ENCODE measurements around the gene BICRAL. TPM values are rescaled to one million over a fixed set of nuclear protein-coding genes. Genes with fewer than 3 reads are reported as not detected.

Gene BICRAL
- total and polyA plus RNA-seq, 9 of the 15 experiments (the other 6 are each of a cell fraction or from before 2014, with no cell fraction given) = 1.2 to 11.9 (median 5.6) TPM

- no peak for TF ChIP-seq SREBF1 (IDR thresholded peaks at IDR 0.05; ENCODE audit: borderline replicate concordance, low read depth, low read length)
- TF ChIP-seq, protein P1, sequence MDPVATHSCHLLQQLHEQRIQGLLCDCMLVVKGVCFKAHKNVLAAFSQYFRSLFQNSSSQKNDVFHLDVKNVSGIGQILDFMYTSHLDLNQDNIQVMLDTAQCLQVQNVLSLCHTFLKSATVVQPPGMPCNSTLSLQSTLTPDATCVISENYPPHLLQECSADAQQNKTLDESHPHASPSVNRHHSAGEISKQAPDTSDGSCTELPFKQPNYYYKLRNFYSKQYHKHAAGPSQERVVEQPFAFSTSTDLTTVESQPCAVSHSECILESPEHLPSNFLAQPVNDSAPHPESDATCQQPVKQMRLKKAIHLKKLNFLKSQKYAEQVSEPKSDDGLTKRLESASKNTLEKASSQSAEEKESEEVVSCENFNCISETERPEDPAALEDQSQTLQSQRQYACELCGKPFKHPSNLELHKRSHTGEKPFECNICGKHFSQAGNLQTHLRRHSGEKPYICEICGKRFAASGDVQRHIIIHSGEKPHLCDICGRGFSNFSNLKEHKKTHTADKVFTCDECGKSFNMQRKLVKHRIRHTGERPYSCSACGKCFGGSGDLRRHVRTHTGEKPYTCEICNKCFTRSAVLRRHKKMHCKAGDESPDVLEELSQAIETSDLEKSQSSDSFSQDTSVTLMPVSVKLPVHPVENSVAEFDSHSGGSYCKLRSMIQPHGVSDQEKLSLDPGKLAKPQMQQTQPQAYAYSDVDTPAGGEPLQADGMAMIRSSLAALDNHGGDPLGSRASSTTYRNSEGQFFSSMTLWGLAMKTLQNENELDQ (CRISPR knock-in tag; IDR thresholded peaks at IDR 0.05; ENCODE audit: borderline replicate concordance) = no peak
- no peak for TF ChIP-seq PREB (CRISPR knock-in tag; IDR thresholded peaks at IDR 0.05)
- no peak for TF ChIP-seq ZNF354B (CRISPR knock-in tag; IDR thresholded peaks at IDR 0.05)
- TF ChIP-seq MAZ (CRISPR knock-in tag; conservative IDR thresholded peaks at IDR 0.05 in 1 of 2, IDR thresholded peaks at IDR 0.05 in 1 of 2) = peak; percentile 6 to 23; a peak in 2 of 4 replicates
- TF ChIP-seq, protein P2, sequence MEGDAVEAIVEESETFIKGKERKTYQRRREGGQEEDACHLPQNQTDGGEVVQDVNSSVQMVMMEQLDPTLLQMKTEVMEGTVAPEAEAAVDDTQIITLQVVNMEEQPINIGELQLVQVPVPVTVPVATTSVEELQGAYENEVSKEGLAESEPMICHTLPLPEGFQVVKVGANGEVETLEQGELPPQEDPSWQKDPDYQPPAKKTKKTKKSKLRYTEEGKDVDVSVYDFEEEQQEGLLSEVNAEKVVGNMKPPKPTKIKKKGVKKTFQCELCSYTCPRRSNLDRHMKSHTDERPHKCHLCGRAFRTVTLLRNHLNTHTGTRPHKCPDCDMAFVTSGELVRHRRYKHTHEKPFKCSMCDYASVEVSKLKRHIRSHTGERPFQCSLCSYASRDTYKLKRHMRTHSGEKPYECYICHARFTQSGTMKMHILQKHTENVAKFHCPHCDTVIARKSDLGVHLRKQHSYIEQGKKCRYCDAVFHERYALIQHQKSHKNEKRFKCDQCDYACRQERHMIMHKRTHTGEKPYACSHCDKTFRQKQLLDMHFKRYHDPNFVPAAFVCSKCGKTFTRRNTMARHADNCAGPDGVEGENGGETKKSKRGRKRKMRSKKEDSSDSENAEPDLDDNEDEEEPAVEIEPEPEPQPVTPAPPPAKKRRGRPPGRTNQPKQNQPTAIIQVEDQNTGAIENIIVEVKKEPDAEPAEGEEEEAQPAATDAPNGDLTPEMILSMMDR (IDR thresholded peaks at IDR 0.05 in 2 of 3, conservative IDR thresholded peaks at IDR 0.05 in 1 of 3; ENCODE audit: insufficient read depth in 2 of 3, low read depth in 1 of 3, low read length in 3 of 3) = no peak
- TF ChIP-seq RBM15 (IDR thresholded peaks at IDR 0.05; ENCODE audit: insufficient read depth, low read length) = no peak
- TF ChIP-seq TAF15 (IDR thresholded peaks at IDR 0.05; ENCODE audit: low read depth, low read length) = no peak
- no peak for TF ChIP-seq HDAC3 (IDR thresholded peaks at IDR 0.05; ENCODE audit: borderline replicate concordance, partially characterized antibody)
- no peak for TF ChIP-seq ARNT (IDR thresholded peaks at IDR 0.05)
- no peak for TF ChIP-seq BMI1 (IDR thresholded peaks at IDR 0.05; ENCODE audit: low read length)
- TF ChIP-seq, protein P3, sequence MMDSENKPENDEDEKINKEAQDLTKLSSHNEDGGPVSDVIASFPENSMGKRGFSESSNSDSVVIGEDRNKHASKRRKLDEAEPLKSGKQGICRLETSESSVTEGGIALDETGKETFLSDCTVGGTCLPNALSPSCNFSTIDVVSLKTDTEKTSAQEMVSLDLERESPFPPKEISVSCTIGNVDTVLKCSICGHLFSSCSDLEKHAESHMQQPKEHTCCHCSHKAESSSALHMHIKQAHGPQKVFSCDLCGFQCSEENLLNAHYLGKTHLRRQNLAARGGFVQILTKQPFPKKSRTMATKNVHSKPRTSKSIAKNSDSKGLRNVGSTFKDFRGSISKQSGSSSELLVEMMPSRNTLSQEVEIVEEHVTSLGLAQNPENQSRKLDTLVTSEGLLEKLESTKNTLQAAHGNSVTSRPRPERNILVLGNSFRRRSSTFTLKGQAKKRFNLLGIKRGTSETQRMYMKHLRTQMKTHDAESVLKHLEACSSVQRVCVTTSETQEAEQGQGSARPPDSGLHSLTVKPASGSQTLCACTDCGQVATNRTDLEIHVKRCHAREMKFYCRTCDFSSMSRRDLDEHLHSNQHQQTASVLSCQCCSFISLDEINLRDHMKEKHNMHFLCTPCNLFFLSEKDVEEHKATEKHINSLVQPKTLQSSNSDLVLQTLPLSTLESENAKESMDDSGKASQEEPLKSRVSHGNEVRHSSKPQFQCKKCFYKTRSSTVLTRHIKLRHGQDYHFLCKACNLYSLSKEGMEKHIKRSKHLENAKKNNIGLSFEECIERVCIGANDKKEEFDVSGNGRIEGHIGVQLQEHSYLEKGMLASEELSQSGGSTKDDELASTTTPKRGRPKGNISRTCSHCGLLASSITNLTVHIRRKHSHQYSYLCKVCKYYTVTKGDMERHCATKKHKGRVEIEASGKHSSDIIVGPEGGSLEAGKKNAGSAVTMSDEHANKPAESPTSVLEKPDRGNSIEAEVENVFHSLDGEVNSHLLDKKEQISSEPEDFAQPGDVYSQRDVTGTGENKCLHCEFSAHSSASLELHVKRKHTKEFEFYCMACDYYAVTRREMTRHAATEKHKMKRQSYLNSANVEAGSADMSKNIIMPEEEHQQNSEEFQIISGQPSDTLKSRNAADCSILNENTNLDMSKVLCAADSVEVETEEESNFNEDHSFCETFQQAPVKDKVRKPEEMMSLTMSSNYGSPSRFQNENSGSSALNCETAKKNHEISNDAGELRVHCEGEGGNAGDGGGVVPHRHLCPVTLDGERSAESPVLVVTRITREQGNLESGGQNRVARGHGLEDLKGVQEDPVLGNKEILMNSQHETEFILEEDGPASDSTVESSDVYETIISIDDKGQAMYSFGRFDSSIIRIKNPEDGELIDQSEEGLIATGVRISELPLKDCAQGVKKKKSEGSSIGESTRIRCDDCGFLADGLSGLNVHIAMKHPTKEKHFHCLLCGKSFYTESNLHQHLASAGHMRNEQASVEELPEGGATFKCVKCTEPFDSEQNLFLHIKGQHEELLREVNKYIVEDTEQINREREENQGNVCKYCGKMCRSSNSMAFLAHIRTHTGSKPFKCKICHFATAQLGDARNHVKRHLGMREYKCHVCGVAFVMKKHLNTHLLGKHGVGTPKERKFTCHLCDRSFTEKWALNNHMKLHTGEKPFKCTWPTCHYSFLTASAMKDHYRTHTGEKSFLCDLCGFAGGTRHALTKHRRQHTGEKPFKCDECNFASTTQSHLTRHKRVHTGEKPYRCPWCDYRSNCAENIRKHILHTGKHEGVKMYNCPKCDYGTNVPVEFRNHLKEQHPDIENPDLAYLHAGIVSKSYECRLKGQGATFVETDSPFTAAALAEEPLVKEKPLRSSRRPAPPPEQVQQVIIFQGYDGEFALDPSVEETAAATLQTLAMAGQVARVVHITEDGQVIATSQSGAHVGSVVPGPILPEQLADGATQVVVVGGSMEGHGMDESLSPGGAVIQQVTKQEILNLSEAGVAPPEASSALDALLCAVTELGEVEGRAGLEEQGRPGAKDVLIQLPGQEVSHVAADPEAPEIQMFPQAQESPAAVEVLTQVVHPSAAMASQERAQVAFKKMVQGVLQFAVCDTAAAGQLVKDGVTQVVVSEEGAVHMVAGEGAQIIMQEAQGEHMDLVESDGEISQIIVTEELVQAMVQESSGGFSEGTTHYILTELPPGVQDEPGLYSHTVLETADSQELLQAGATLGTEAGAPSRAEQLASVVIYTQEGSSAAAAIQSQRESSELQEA (IDR thresholded peaks at IDR 0.05; ENCODE audit: low read depth) = no peak
Measured at GRCh38 chr6:42745640-42746462, 36.0 kb upstream of the BICRAL start, which contains the start of gene TBCC (continued).

All from K562 (cell line).